Fibroblast of villous mesenchyme (primary cell): Measurements from ENCODE around the gene ZNF557. TPM values are rescaled to one million over a fixed set of nuclear protein-coding genes. Genes with fewer than 3 reads are reported as not detected.
"Not testable (repeated sequence)": the region's sequence is repeated elsewhere in the genome, so short reads cannot be mapped to it uniquely, and the experiment has no call there.

Experiments used
- DNase-seq: peaks from one replicate; pipeline ENCODE4 v3.0.0-alpha.2; 2010; ENCODE audit warnings: low read depth
- H3K4me3 ChIP-seq: 2 replicates; pipeline ENCODE4 v1.5.1; 2011; ENCODE audit warnings: low read depth, mild to moderate bottlenecking, low read length
- CTCF ChIP-seq: IDR thresholded peaks from 2 replicates; pipeline ENCODE4 v1.5.1; 2012; ENCODE audit warnings: low read depth, mild to moderate bottlenecking, low read length; ENCODE audit not compliant: insufficient read depth
- total RNA-seq: library from RNA; depleted of rRNA; stranded (reverse); fragments of >200 nt; gene quantifications from 2 replicates; pipeline ENCODE4 v1.2.3, GENCODE V29; 2012

The ZNF557 gene
- total RNA-seq, 1 donor = 15.5 TPM

DNA sequence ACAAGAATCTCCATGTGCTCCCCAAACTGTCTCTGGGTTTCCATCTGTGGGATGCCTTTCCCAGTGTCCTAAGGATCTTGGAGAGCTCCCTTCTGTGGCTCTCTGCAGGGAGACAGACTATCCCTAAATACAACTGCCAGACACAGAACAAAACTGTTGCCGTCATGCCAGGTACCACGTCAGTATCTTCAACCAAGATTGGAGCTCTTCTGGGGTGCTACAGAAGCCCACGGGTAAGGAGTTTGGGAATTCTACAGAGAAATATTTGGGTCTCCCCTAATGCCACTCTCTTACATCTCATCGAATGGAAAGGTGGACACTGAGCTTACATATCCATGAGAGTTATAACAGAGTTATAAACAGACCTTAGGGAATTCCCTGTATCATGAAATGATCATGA lies 6.2 kb upstream of the ZNF557 start:
- TF ChIP-seq CTCF = no peak
- H3K4me3 ChIP-seq = no peak overlapping the region
- no peak for DNase-seq

GRCh38 chr19:7063764-7064418 lies 5.6 kb upstream of the ZNF557 start:
- no peak overlapping the region for H3K4me3 ChIP-seq
- no peak for DNase-seq
- no peak for TF ChIP-seq CTCF

DNA sequence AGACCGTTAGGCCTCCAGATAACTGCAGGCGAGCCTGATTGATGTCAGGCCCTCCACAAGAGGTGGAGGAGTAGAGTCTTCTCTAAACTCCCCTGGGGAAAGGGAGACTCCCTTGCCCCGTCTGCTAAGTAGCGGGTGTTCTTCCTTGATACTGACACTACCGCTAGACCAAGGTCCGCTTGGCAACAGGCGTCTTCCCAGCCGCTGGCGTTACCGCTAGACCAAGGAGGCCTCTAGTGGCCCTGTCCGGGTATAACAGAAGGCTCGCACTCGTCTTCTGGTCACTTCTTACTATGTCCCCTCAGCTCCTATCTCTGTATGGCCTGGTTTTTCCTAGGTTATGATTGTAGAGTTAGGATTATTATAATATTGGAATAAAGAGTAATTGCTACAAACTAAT lies 2.4 kb upstream of the ZNF557 start:
- H3K4me3 ChIP-seq = not testable (repeated sequence)
- DNase-seq = peak; percentile 15
- peak; percentile 30 for TF ChIP-seq CTCF

DNA sequence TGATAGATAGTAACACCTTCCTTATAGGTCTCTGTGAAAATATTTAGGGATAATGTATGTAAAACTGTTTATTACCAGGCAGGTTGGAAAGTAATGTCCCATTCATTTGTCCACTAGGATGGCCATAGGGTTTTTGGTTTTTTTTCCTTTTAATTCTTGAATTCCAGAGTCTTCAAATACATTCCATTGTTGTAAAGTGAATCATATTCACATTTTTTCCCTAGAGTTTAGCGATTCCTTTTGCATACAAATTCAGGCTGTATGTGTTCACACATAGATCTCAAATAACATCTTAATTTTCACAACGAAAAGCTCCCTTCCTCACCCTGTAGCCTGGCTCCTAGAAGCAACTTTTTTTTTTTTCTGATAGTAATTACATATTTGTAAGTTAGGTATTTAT lies 1.8 kb upstream of the ZNF557 start:
- DNase-seq = no peak
- TF ChIP-seq CTCF = no peak

DNA sequence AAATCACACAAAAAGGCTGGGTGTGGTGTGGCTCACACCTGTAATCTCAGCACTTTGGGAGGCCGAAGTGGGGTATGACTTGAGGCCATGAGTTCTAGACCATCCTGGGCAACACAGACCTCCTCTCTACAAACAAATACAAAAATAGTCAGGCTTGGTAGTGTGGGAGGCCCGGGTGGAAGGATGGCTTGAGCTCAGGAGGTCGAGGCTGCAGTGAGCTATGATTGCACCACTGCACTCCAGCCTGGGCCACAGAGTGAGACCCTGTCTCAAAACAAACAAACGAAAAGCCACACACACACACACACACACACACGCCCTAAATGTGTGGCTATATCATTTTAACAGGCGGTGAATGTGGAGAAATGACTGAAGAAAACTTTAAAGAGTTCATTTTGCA lies 904 bp upstream of the ZNF557 start:
- no peak for DNase-seq
- peak overlapping the region; percentile 32 for H3K4me3 ChIP-seq
- no peak for TF ChIP-seq CTCF

More for the DNA sequence above, 1.8 kb upstream of the ZNF557 start:
- no peak overlapping the region for H3K4me3 ChIP-seq

DNA sequence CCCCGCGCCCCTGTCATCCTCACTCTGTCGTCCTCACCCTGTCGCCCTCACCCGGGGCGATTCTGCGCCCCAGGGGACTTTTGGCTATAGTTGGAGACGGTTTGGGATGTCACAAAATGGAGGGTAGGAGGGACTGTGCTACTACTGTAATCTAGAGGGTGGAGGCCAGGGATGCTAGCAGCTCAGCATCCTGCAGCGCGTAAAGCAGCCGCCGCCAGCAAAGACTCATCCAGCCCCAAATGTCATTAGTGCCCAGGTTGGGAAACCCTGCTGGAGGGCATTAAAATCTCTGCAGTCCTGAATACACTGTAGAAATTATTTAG lies 362 bp downstream of the ZNF557 start:
- no peak for DNase-seq
- no peak for TF ChIP-seq CTCF
- peak overlapping the region; percentile 86 for H3K4me3 ChIP-seq

DNA sequence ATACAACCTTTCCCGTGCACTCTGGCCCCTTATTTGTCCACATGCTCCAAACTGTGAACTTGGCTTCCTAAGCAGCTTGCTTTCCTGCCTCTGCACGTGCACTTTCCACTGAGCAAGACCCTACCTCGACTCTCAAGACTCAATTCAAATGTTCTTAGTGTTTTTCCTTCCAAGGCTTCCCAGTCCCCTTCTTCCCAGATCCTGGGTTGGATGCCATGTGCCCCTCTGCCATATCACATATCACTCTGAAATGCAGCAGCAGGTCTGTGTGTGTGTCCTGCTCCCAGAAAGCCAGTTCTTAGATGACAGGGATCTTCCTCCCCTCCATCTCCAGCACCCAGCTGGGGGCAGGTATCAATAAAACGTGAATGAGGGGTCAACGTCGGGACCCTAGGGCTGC lies 3.0 kb downstream of the ZNF557 start:
- no peak overlapping the region for H3K4me3 ChIP-seq
- no peak for DNase-seq
- TF ChIP-seq CTCF = no peak
